Breast epithelium (tissue), 4 donors: Measurements from ENCODE around the gene AP2S1. TPM values are rescaled to one million over a fixed set of nuclear protein-coding genes. Genes with fewer than 3 reads are reported as not detected.

ENCODE experiments used
- DNase-seq, 2 donors: peaks; one replicate each; pipeline ENCODE4 v3.0.0-alpha.2; 2019; ENCODE audit warnings: low spot score in 2 of 2
- H3K27ac ChIP-seq, 2 donors: fragments of 200-600 bp; sonication (generic) in 1 of 2; one replicate each; pipeline ENCODE4 v1.5.1; 2016 to 2019; ENCODE audit warnings: mild to moderate bottlenecking in 1 of 2
- H3K27me3 ChIP-seq, 2 donors: fragments of 200-600 bp; sonication (generic) in 1 of 2; one replicate each; pipeline versions ENCODE4 v1.5.1 to v1.6.0; 2017 to 2019; ENCODE audit warnings: control low read depth in 1 of 2, mild to moderate bottlenecking in 1 of 2
- H3K36me3 ChIP-seq: fragments of 200-600 bp; one replicate; pipeline ENCODE4 v1.5.1; 2019
- H3K4me1 ChIP-seq, 2 donors: fragments of 200-600 bp; sonication (generic); one replicate each; pipeline ENCODE4 v1.5.1; 2016 to 2019; ENCODE audit warnings: control low read depth in 1 of 2
- H3K4me3 ChIP-seq, 3 donors: fragments of 200-600 bp; sonication (generic); 1 replicate in 2 of 3; 2 replicates in 1 of 3; pipeline ENCODE4 v1.5.1; 2016 to 2019; ENCODE audit warnings: mild to moderate bottlenecking in 3 of 3, moderate library complexity in 2 of 3
- H3K9me3 ChIP-seq, 2 donors: fragments of 200-600 bp; sonication (generic) in 1 of 2; one replicate each; pipeline ENCODE4 v1.5.1; 2016 to 2019; ENCODE audit warnings: control low read depth in 1 of 2
- CTCF ChIP-seq, 3 donors: fragments of 450-650 bp; IDR thresholded peaks; one replicate each; pipeline ENCODE4 v1.5.1; 2016 to 2017; ENCODE audit warnings: antibody characterized with exemption in 3 of 3, mild to moderate bottlenecking in 3 of 3, moderate library complexity in 3 of 3
- POLR2A ChIP-seq: fragments of 450-650 bp; IDR thresholded peaks from one replicate; pipeline ENCODE4 v1.6.1; 2016; ENCODE audit warnings: antibody characterized with exemption, mild to moderate bottlenecking, moderate library complexity
- POLR2AphosphoS5 ChIP-seq, 3 donors: sonication (generic); formaldehyde crosslinking; IDR thresholded peaks; one replicate each; pipeline ENCODE4 v1.6.1; 2017; ENCODE audit warnings: antibody characterized with exemption in 3 of 3
- intact Hi-C: fragments of 100-400 bp; cut with DNase I; formaldehyde crosslinking; loops from one replicate; pipeline ENCODE4 v1.15.1; 2023; ENCODE audit warnings: low total_unique reads
- total RNA-seq, 3 donors: library from RNA; depleted of rRNA; stranded (reverse); fragments of >200 nt; gene quantifications; one replicate each; pipeline ENCODE4 v1.1.0, GENCODE V29; 2016

AP2S1 gene
- total RNA-seq, 3 donors from 2014 or later, result 63.1 to 108 (median 101) TPM

GRCh38 chr19:46840498-46840942 is 10.1 kb downstream of the AP2S1 start:
- no peaks in the 10 kb centered on the region for H3K27me3 ChIP-seq
- no peaks in the 10 kb centered on the region for H3K4me1 ChIP-seq
- TF ChIP-seq POLR2AphosphoS5 (IDR thresholded peaks at IDR 0.05), result peak in 2 of 3 donors; percentile 13 to 17
- TF ChIP-seq CTCF (IDR thresholded peaks at IDR 0.05), result peak; percentile 81 to 96 (median 91)
- no peak for TF ChIP-seq POLR2A
- H3K27ac ChIP-seq, result peak overlapping the region; percentile 29 to 80
- DNase-seq, result no peak
- no peaks in the 10 kb centered on the region for H3K9me3 ChIP-seq
- intact Hi-C loops, result no loop called here
- H3K36me3 ChIP-seq, result peaks cover 3% of the 10 kb centered on the region
- H3K4me3 ChIP-seq, result no peak overlapping the region

GRCh38 chr19:46839752-46840497 is 10.7 kb downstream of the AP2S1 start:
- intact Hi-C loops, result no loop called here
- Histone ChIP-seq H3K4me3 (no peak overlapping the region), H3K9me3 (no peaks in the 10 kb centered on the region), H3K4me1 (no peaks in the 10 kb centered on the region), H3K27me3 (no peaks in the 10 kb centered on the region), H3K36me3 (peaks cover 3% of the 10 kb centered on the region), H3K27ac (peak overlapping the region; percentile 77 to 80)
- DNase-seq, result peak in 1 of 2 donors; percentile 46
- no peak for TF ChIP-seq CTCF (IDR thresholded peaks at IDR 0.05)
- TF ChIP-seq POLR2AphosphoS5 (IDR thresholded peaks at IDR 0.05), result no peak
- no peak for TF ChIP-seq POLR2A

DNA sequence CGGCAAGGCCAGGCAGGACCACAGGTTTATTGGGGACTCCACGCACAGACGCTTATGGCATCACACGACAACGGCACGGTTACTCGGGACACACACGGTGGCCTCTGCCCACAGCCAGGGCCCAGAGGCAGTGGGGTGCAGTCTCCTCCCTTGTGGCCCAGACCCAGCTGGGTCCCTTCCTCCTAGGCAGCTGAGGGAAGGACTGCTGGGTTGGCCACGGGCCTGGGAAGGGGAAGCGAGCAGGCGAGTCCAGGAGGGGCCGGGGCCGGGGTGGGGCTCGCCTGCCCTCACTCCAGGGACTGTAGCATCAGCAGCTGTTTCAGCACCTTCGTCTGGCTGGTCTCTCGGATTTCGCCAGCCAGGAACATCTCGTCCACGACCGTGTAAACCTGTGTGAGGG is 12.5 kb downstream of the AP2S1 start:
- H3K27me3 ChIP-seq, result no peaks in the 10 kb centered on the region
- H3K36me3 ChIP-seq, result peaks cover 3% of the 10 kb centered on the region
- intact Hi-C loops, result no loop called here
- no peaks in the 10 kb centered on the region for H3K9me3 ChIP-seq
- TF ChIP-seq POLR2AphosphoS5 (IDR thresholded peaks at IDR 0.05) (no peak), CTCF (IDR thresholded peaks at IDR 0.05) (no peak), POLR2A (no peak)
- H3K4me3 ChIP-seq, result no peak overlapping the region
- peak overlapping the region; percentile 28 to 50 for H3K27ac ChIP-seq
- H3K4me1 ChIP-seq, result no peaks in the 10 kb centered on the region
- DNase-seq, result no peak

- intact Hi-C loops, result no loop called here
- H3K4me3 ChIP-seq, result no peak overlapping the region
- no peak for DNase-seq
- no peaks in the 10 kb centered on the region for H3K9me3 ChIP-seq
- no peak overlapping the region for H3K27ac ChIP-seq
- no peaks in the 10 kb centered on the region for H3K4me1 ChIP-seq
- H3K27me3 ChIP-seq, result no peaks in the 10 kb centered on the region
- peaks cover 3% of the 10 kb centered on the region for H3K36me3 ChIP-seq
- TF ChIP-seq POLR2A, result no peak
Observed at GRCh38 chr19:46834984-46835383, 15.7 kb downstream of the AP2S1 start.

DNA sequence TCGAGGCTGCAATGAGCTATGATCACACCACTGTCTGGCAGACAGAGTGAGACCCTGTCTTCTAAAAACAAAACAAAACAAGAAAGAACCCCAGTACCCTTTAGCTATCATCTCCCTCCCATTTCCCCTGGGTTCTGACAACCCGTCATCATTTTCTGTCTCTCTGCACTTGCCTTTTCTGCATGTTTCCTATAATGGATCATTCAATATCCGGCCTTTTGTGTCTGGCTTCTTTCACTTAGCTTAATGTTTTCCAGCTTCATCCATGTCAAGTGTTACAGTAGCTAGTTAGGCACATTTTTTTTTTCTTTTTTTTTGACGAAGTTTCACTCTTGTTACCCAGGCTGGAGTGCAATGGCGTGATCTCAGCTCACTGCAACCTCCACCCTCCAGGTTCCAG is 16.5 kb downstream of the AP2S1 start:
- no peaks in the 10 kb centered on the region for H3K9me3 ChIP-seq
- TF ChIP-seq POLR2AphosphoS5 (IDR thresholded peaks at IDR 0.05), result no peak
- TF ChIP-seq POLR2A, result no peak
- no peak for TF ChIP-seq CTCF (IDR thresholded peaks at IDR 0.05)
- H3K27me3 ChIP-seq, result no peaks in the 10 kb centered on the region
- H3K4me3 ChIP-seq, result no peak overlapping the region
- no peak overlapping the region for H3K27ac ChIP-seq
- no peaks in the 10 kb centered on the region for H3K4me1 ChIP-seq
- intact Hi-C loops, result no loop called here
- no peak for DNase-seq
- peaks cover 3% of the 10 kb centered on the region for H3K36me3 ChIP-seq
